HEK293 (cell line): ENCODE results near the gene TUBGCP6.

Experiments used
- CTCF ChIP-seq: fragments of 450-650 bp; formaldehyde crosslinking; IDR thresholded peaks from 2 replicates; pipeline ENCODE4 v1.5.1; 2016; ENCODE audit warnings: missing biosample characterization, missing genetic modification characterization
- FEZF1 ChIP-seq: fragments of 450-650 bp; formaldehyde crosslinking; IDR thresholded peaks from 2 replicates; pipeline ENCODE4 v1.5.1; 2016; ENCODE audit warnings: missing biosample characterization, missing genetic modification characterization
- GLI4 ChIP-seq: fragments of 450-650 bp; formaldehyde crosslinking; IDR thresholded peaks from 2 replicates; pipeline ENCODE4 v1.5.1; 2016; ENCODE audit warnings: missing biosample characterization, missing genetic modification characterization
- SCRT1 ChIP-seq: fragments of 450-650 bp; formaldehyde crosslinking; IDR thresholded peaks from 2 replicates; pipeline ENCODE4 v1.5.1; 2016; ENCODE audit warnings: missing biosample characterization, missing genetic modification characterization, borderline replicate concordance
- ZBTB1 ChIP-seq: fragments of 450-650 bp; formaldehyde crosslinking; IDR thresholded peaks from 2 replicates; pipeline ENCODE4 v1.5.1; 2016; ENCODE audit warnings: missing biosample characterization, missing genetic modification characterization
- ZBTB11 ChIP-seq: fragments of 450-650 bp; formaldehyde crosslinking; conservative IDR thresholded peaks from 2 replicates; pipeline ENCODE4 v1.5.1; 2016; ENCODE audit warnings: low read depth, missing biosample characterization, missing genetic modification characterization
- ZBTB17 ChIP-seq: fragments of 450-650 bp; formaldehyde crosslinking; IDR thresholded peaks from 2 replicates; pipeline ENCODE4 v1.5.1; 2016; ENCODE audit warnings: missing biosample characterization, missing genetic modification characterization
- ZNF121 ChIP-seq: fragments of 450-650 bp; formaldehyde crosslinking; IDR thresholded peaks from 2 replicates; pipeline ENCODE4 v1.5.1; 2016; ENCODE audit warnings: missing biosample characterization, missing genetic modification characterization
- ZNF513 ChIP-seq: fragments of 450-650 bp; IDR thresholded peaks from 2 replicates; pipeline ENCODE4 v1.5.1; 2018; ENCODE audit warnings: missing biosample characterization, missing genetic modification characterization
- ZNF654 ChIP-seq: fragments of 450-650 bp; formaldehyde crosslinking; IDR thresholded peaks from 2 replicates; pipeline ENCODE4 v1.5.1; 2016; ENCODE audit warnings: low read depth, missing biosample characterization, missing genetic modification characterization
- ZNF704 ChIP-seq: fragments of 450-650 bp; formaldehyde crosslinking; IDR thresholded peaks from 2 replicates; pipeline ENCODE4 v1.5.1; 2016; ENCODE audit warnings: missing biosample characterization, missing genetic modification characterization

- TF ChIP-seq ZNF704 (tag by site-specific recombination) (no peak), FEZF1 (tag by site-specific recombination) (no peak), ZBTB11 (tag by site-specific recombination) (no peak), CTCF (tag by site-specific recombination) (no peak), ZBTB17 (tag by site-specific recombination) (no peak), ZNF513 (no peak), ZNF654 (no peak), ZNF121 (tag by site-specific recombination) (no peak), GLI4 (tag by site-specific recombination) (no peak), ZBTB1 (tag by site-specific recombination) (no peak), SCRT1 (tag by site-specific recombination) (no peak)
Measured at GRCh38 chr22:50184902-50185374, 59.9 kb downstream of the TUBGCP6 start.
